GM12865 (cell line): Measurements from ENCODE around the gene TPSB2.
"Not testable (repeated sequence)": the region's sequence is repeated elsewhere in the genome, so short reads cannot be mapped to it uniquely, and the experiment has no call there.

ENCODE experiments used
- DNase-seq: peaks from one replicate; pipeline ENCODE4 v3.0.0; 2010; ENCODE audit warnings: low read depth
- H3K4me3 ChIP-seq: 2 replicates; pipeline ENCODE4 v1.5.1; 2011; ENCODE audit warnings: mild to moderate bottlenecking, low read depth, low read length, control low read depth
- TF ChIP-seq, protein P1 (sequence below): IDR thresholded peaks from 2 replicates; pipeline ENCODE4 v1.5.1; 2011; ENCODE audit warnings: low read length, control low read depth, low read depth, inconsistent platforms; ENCODE audit not compliant: insufficient read depth; ENCODE audit errors: missing control alignments

TPSB2 gene

DNA sequence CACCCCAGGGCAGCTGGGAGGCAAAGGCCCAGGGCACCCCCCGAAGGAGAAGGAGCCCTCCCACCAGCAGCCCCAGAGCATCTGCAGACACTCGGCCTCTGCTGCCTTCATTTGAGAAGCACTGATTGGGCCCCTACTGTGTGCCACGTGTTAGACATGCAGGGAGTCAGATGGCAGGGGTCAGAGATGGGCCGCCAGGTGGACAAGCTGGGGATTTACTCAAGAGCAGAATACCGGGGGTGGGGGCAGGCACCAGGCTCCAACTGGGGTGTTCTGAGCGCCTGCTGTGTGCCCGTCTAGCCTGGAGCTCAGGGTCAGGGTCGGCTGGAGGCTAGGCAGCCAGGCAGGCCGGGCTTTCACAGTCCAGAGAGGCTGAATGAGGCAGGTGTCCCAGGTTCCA is 23.7 kb downstream of the TPSB2 start:
- no peak for DNase-seq
- TF ChIP-seq, protein P1, sequence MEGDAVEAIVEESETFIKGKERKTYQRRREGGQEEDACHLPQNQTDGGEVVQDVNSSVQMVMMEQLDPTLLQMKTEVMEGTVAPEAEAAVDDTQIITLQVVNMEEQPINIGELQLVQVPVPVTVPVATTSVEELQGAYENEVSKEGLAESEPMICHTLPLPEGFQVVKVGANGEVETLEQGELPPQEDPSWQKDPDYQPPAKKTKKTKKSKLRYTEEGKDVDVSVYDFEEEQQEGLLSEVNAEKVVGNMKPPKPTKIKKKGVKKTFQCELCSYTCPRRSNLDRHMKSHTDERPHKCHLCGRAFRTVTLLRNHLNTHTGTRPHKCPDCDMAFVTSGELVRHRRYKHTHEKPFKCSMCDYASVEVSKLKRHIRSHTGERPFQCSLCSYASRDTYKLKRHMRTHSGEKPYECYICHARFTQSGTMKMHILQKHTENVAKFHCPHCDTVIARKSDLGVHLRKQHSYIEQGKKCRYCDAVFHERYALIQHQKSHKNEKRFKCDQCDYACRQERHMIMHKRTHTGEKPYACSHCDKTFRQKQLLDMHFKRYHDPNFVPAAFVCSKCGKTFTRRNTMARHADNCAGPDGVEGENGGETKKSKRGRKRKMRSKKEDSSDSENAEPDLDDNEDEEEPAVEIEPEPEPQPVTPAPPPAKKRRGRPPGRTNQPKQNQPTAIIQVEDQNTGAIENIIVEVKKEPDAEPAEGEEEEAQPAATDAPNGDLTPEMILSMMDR = no peak
- H3K4me3 ChIP-seq = no peak overlapping the region

DNA sequence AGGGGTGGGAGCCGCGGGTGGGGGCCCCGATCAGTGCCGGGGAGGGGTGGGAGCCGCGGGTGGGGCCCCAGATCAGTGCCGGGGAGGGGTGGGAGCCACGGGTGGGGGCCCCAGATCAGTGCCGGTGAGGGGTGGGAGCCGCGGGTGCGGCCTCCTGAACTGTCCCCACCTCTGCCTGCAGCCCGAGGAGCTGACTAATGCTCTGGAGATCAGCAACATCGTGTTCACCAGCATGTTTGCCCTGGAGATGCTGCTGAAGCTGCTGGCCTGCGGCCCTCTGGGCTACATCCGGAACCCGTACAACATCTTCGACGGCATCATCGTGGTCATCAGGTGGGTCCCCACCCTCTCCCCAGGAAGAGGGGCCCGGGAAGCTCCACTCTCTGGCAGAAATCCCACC is 25.1 kb downstream of the TPSB2 start:
- TF ChIP-seq, protein P1 = no peak
- DNase-seq = no peak

DNA sequence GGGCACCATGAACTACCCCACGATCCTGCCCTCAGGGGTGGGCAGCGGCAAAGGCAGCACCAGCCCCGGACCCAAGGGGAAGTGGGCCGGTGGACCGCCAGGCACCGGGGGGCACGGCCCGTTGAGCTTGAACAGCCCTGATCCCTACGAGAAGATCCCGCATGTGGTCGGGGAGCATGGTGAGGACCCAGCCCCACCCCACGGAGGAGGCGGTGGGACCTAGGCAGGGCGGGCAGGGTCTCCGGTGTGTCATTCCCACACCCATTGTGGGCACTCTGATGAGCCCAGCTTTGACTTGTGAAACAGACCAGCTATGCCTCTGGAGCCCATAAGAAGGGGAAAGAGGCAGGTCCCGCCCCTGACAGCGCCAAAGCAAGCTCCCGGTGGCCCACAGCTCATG is 27.7 kb downstream of the TPSB2 start:
- DNase-seq = no peak
- TF ChIP-seq, protein P1 = no peak
- no peak overlapping the region for H3K4me3 ChIP-seq

More for the DNA sequence above, 25.1 kb downstream of the TPSB2 start:
- no peak overlapping the region for H3K4me3 ChIP-seq

DNA sequence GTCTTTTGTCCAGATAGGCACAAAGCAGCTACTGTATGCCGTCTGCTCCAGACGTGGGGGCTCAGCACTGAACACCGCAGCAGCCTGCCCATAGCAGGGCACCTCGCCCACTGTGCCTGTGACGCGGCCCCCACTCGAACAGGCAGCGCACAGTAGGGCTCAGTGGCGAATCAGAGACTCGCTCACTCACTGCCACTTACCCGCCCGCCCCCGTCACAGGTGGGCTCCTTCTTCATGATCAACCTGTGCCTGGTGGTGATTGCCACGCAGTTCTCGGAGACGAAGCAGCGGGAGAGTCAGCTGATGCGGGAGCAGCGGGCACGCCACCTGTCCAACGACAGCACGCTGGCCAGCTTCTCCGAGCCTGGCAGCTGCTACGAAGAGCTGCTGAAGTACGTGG is 28.5 kb downstream of the TPSB2 start:
- H3K4me3 ChIP-seq = no peak overlapping the region
- TF ChIP-seq, protein P1 = no peak

DNA sequence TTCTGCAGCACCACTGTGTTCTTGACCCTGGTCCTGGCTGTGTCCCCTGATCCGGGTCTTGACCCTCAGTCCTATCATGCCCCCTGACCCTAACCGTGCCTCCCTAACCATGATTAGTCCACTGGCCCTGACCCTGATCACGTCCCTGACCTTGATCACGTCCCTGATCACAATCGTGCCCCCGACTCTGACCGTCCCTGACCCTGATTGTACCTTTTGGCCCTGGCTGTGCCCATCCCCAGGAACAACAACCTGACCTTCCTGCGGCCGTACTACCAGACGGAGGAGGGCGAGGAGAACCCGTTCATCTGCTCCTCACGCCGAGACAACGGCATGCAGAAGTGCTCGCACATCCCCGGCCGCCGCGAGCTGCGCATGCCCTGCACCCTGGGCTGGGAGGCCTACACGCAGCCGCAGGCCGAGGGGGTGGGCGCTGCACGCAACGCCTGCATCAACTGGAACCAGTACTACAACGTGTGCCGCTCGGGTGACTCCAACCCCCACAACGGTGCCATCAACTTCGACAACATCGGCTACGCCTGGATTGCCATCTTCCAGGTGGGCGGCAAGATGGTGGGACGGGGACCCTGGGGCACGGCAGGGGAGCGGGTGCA is 29.9 kb downstream of the TPSB2 start:
- TF ChIP-seq, protein P1 = no peak
- no peak for DNase-seq
- no peak overlapping the region for H3K4me3 ChIP-seq

More for the DNA sequence above, 28.5 kb downstream of the TPSB2 start:
- DNase-seq = no peak

DNA sequence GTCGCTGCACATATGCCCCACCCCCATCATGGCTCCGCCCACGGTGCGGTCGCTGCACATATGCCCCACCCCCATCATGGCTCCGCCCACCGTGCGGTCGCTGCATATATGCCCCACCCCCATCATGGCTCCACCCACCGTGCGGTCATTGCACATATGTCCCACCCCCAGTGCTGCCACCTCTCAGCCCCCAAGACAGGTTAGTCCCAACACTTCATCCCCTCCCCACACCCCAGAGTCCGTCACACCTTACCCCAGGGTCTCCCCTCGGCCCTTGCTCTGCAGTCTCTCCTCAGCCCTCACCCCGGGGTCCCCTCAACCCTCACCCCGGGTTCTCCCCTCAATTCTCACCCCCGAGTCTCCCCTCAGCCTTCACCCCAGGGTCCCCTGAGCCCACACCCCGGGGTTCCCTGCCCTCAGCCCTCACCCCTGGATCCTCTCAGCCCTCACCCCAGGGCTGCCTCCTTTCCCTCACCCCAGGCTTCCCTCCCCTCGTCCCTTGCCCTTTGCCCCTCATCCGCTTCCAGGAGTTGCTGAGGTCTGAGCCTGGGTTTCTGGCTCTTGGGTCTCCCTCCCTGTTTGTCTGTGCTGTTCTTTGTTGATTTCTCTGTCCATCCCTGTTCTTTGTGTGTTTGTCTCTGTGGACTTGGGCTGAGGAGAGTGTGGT is 30.5 kb downstream of the TPSB2 start:
- DNase-seq = no peak
- TF ChIP-seq, protein P1 = no peak
- H3K4me3 ChIP-seq = no peak overlapping the region

DNA sequence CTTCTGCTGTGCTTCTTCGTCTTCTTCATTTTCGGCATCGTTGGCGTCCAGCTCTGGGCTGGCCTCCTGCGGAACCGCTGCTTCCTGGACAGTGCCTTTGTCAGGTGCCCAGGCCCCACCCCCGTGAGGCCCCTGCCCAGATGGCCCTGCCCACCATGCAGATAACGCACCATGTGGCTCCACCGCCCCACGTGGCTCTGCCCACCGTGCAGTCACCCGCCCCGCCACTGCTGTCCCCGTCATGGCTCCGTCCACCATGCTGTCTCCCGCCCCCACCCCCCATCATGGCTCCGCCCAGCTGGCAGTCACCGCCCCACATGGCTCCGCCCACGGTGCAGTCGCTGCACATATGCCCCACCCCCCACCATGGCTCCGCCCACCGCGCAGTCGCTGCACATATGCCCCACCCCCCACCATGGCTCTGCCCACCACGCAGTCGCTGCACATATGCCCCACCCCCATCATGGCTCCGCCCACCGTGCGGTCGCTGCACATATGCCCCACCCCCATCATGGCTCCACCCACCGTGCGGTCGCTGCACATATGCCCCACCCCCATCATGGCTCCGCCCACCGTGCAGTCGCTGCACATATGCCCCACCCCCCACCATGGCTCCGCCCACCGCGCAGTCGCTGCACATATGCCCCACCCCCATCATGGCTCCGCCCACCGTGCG is 31.2 kb downstream of the TPSB2 start:
- DNase-seq = peak; percentile 2
- H3K4me3 ChIP-seq = not testable (repeated sequence)
